H9 (cell line): ENCODE data around the gene TRERF1. TPM values are rescaled to one million over a fixed set of nuclear protein-coding genes. Genes with fewer than 3 reads are reported as not detected.

Experiments used
- DNase-seq: peaks from one replicate; pipeline ENCODE4 v3.0.0-alpha.2; 2017
- H2AFZ ChIP-seq: one replicate; pipeline ENCODE4 v1.6.1; 2013; ENCODE audit warnings: mild to moderate bottlenecking, low read length, control low read depth, moderate library complexity
- H2AK5ac ChIP-seq: 2 replicates; pipeline ENCODE4 v1.6.1; 2013; ENCODE audit warnings: low read length, control low read depth, mixed read lengths; ENCODE audit not compliant: insufficient read length
- H2BK120ac ChIP-seq: one replicate; pipeline ENCODE4 v1.6.1; 2013; ENCODE audit warnings: low read depth, mild to moderate bottlenecking, low read length, control low read depth, inconsistent platforms; ENCODE audit not compliant: poor library complexity, severe bottlenecking
- H2BK12ac ChIP-seq: 2 replicates; pipeline ENCODE4 v1.6.1; 2013; ENCODE audit warnings: low read length, control low read depth, mixed read lengths, low read depth; ENCODE audit not compliant: insufficient read length
- H2BK15ac ChIP-seq: 2 replicates; pipeline ENCODE4 v1.6.1; 2013; ENCODE audit warnings: low read depth, low read length, control low read depth
- H2BK20ac ChIP-seq: one replicate; pipeline ENCODE4 v1.6.1; 2013; ENCODE audit warnings: low read depth, mild to moderate bottlenecking, low read length, control low read depth, inconsistent platforms; ENCODE audit not compliant: poor library complexity, severe bottlenecking
- H2BK5ac ChIP-seq: 2 replicates; pipeline ENCODE4 v1.6.1; 2013; ENCODE audit warnings: low read length, control low read depth, mixed read lengths; ENCODE audit not compliant: insufficient read length
- H3K14ac ChIP-seq: 2 replicates; pipeline ENCODE4 v1.6.1; 2013; ENCODE audit warnings: low read length, control low read depth; ENCODE audit not compliant: insufficient read depth
- H3K18ac ChIP-seq: 2 replicates; pipeline ENCODE4 v1.6.1; 2013; ENCODE audit warnings: low read depth, mild to moderate bottlenecking, mixed read lengths, low read length, control low read depth; ENCODE audit not compliant: insufficient read length
- H3K23ac ChIP-seq: 2 replicates; pipeline ENCODE4 v1.6.1; 2013; ENCODE audit warnings: low read length, control low read depth, mixed read lengths, low read depth; ENCODE audit not compliant: insufficient read length
- H3K23me2 ChIP-seq: 2 replicates; pipeline ENCODE4 v1.6.1; 2013; ENCODE audit warnings: low read depth, mild to moderate bottlenecking, mixed read lengths, low read length, control low read depth; ENCODE audit not compliant: insufficient read length, poor library complexity, severe bottlenecking
- H3K27ac ChIP-seq: 2 replicates; pipeline ENCODE4 v1.5.1; 2013; ENCODE audit warnings: low read length, control low read depth, mixed read lengths, low read depth; ENCODE audit not compliant: insufficient read length
- H3K27me3 ChIP-seq: 2 replicates; pipeline ENCODE4 v1.6.1; 2013; ENCODE audit warnings: low read length, control low read depth, inconsistent platforms; ENCODE audit not compliant: insufficient read depth
- H3K4ac ChIP-seq: 2 replicates; pipeline ENCODE4 v1.6.1; 2013; ENCODE audit warnings: low read depth, mild to moderate bottlenecking, control low read depth, inconsistent platforms, low read length, moderate library complexity
- H3K4me1 ChIP-seq: 2 replicates; pipeline ENCODE4 v1.6.1; 2013; ENCODE audit warnings: low read length, control low read depth, inconsistent platforms; ENCODE audit not compliant: insufficient read depth
- H3K4me2 ChIP-seq: 2 replicates; pipeline ENCODE4 v1.6.1; 2013; ENCODE audit warnings: low read length, control low read depth, mixed read lengths; ENCODE audit not compliant: insufficient read length, insufficient read depth
- H3K56ac ChIP-seq: 2 replicates; pipeline ENCODE4 v1.6.1; 2013; ENCODE audit warnings: low read depth, mild to moderate bottlenecking, mixed read lengths, low read length, control low read depth; ENCODE audit not compliant: insufficient read length
- H3K79me1 ChIP-seq: 2 replicates; pipeline ENCODE4 v1.6.1; 2013; ENCODE audit warnings: low read depth, mild to moderate bottlenecking, moderate library complexity, low read length, control low read depth, inconsistent platforms; ENCODE audit not compliant: insufficient read depth, poor library complexity, severe bottlenecking
- H3K79me2 ChIP-seq: 2 replicates; pipeline ENCODE4 v1.6.1; 2013; ENCODE audit warnings: low read length, control low read depth, inconsistent platforms; ENCODE audit not compliant: insufficient read depth
- H3K9ac ChIP-seq: 2 replicates; pipeline ENCODE4 v1.6.1; 2013; ENCODE audit warnings: low read length, control low read depth, mixed read lengths; ENCODE audit not compliant: insufficient read length; ENCODE audit errors: extremely low read depth
- H3K9me3 ChIP-seq: one replicate; pipeline ENCODE4 v1.6.1; 2013; ENCODE audit warnings: low read depth, low read length, inconsistent platforms; ENCODE audit not compliant: control insufficient read depth
- H3T11ph ChIP-seq: one replicate; pipeline ENCODE4 v1.6.1; 2013; ENCODE audit warnings: mild to moderate bottlenecking, low read length, control low read depth, inconsistent platforms
- H4K20me1 ChIP-seq: one replicate; pipeline ENCODE4 v1.6.1; 2013; ENCODE audit not compliant: control insufficient read depth, insufficient read length, insufficient read depth
- H4K5ac ChIP-seq: 2 replicates; pipeline ENCODE4 v1.6.1; 2013; ENCODE audit warnings: low read depth, mild to moderate bottlenecking, mixed read lengths, low read length, control low read depth; ENCODE audit not compliant: insufficient read length
- H4K8ac ChIP-seq: replicated peaks from 2 replicates; pipeline ENCODE4 v1.6.1; 2013; ENCODE audit warnings: low read length, control low read depth, mixed read lengths, low read depth; ENCODE audit not compliant: insufficient read length
- H4K91ac ChIP-seq: 2 replicates; pipeline ENCODE4 v1.6.1; 2013; ENCODE audit warnings: low read depth, mild to moderate bottlenecking, moderate library complexity, mixed read lengths, low read length, control low read depth; ENCODE audit not compliant: insufficient read length
- H3K27ac Mint-ChIP-seq, 3 experiments: 2 replicates in 2 of 3; 3 replicates in 1 of 3; pipeline ENCODE4 v1.8.0; 2020 to 2021; ENCODE audit warnings: mixed read lengths in 3 of 3, mild to moderate bottlenecking in 1 of 3, moderate library complexity in 1 of 3
- H3K27me3 Mint-ChIP-seq: 2 replicates; pipeline ENCODE4 v1.8.0; 2021; ENCODE audit warnings: low read depth, mild to moderate bottlenecking, moderate library complexity, mixed read lengths
- H3K36me3 Mint-ChIP-seq, 3 experiments: 2 replicates in 2 of 3; 3 replicates in 1 of 3; pipeline ENCODE4 v1.8.0; 2020 to 2021; ENCODE audit warnings: low read depth in 3 of 3, mixed read lengths in 3 of 3; ENCODE audit not compliant: insufficient read depth in 1 of 3
- H3K4me1 Mint-ChIP-seq, 2 experiments: 2 replicates each; pipeline ENCODE4 v1.8.0; 2020; ENCODE audit warnings: mixed read lengths in 2 of 2
- H3K4me3 Mint-ChIP-seq, 2 experiments: 2 replicates in 1 of 2; 3 replicates in 1 of 2; pipeline ENCODE4 v1.8.0; 2020 to 2021; ENCODE audit warnings: mild to moderate bottlenecking in 2 of 2, mixed read lengths in 2 of 2, moderate library complexity in 1 of 2
- H3K9me3 Mint-ChIP-seq, 2 experiments: 2 replicates in 1 of 2; 3 replicates in 1 of 2; pipeline ENCODE4 v1.8.0; 2020; ENCODE audit warnings: mild to moderate bottlenecking in 2 of 2, mixed read lengths in 2 of 2, moderate library complexity in 1 of 2
- WGBS: extraction: QIAGEN DNeasy Blood & Tissue Kit; methylation state at CpG from one replicate; pipeline ENCODE4 v1.1.7; 2013; ENCODE audit warnings: missing lambda C conversion rate, low lambda C conversion rate, mixed read lengths; ENCODE audit not compliant: insufficient read length; ENCODE audit errors: extremely low coverage; 5-methylcytosine and 5-hydroxymethylcytosine counted together
- total RNA-seq: library from RNA; stranded (reverse); gene quantifications from 2 replicates; pipeline ENCODE4 v1.2.1, GENCODE V29; 2021
- TF ChIP-seq, protein P1 (sequence below): fragments of 200-600 bp; sonication (generic); conservative IDR thresholded peaks from 3 replicates; pipeline ENCODE4 v1.8.0; 2021; ENCODE audit warnings: antibody characterized with exemption, mild to moderate bottlenecking

Gene TRERF1
- total RNA-seq, 1 experiment from 2014 or later = 19.7 TPM

DNA sequence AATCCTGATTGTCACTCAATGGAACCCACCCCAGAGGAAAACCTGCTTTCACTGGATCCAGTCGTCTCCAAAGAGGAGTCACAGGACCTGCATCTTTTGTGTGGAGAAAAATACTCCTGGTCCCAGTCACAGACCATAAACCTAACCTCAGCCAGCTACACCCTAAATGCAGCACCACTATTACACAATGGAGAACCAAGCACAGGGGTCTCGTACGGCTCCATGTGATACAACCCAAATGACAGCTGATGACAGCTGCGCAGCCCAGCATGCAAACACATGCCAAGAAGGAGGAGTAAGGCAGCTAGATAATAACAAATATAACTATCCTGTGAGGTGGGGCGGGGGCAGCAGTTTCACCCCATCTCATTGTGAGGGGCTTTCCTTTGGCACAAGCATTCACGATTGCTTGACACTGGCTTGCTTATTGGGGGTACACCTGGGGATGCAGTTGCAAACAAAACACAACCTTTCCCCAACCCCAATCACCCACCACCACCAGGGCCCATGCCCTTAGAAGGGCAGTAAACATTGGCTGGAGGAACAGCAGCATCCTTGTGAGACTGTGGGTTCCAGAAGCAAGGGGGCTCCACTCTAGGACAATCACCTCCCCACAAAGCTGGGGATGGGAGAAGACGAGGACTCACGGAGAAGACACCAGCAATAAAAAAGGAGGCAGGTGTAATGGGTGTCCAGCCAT lies 51.5 kb downstream of the TRERF1 start:
- H3K4ac ChIP-seq = no peak overlapping the region
- H2BK120ac ChIP-seq = no peak overlapping the region
- no peak overlapping the region for H3K56ac ChIP-seq
- no peak for DNase-seq
- Mint-ChIP-seq H3K27ac (no peak overlapping the region), H3K27me3 (no peaks in the 10 kb centered on the region), H3K4me1 (peaks cover 48 to 57% of the 10 kb centered on the region in 2 experiments), H3K36me3 (no peaks in the 10 kb centered on the region), H3K4me3 (no peak overlapping the region), H3K9me3 (no peaks in the 10 kb centered on the region)
- no peak overlapping the region for H3K23ac ChIP-seq
- no peak overlapping the region for H4K5ac ChIP-seq
- H3K27ac ChIP-seq = no peak overlapping the region
- H3K27me3 ChIP-seq = no peaks in the 10 kb centered on the region
- no peak overlapping the region for H4K91ac ChIP-seq
- TF ChIP-seq, protein P1, sequence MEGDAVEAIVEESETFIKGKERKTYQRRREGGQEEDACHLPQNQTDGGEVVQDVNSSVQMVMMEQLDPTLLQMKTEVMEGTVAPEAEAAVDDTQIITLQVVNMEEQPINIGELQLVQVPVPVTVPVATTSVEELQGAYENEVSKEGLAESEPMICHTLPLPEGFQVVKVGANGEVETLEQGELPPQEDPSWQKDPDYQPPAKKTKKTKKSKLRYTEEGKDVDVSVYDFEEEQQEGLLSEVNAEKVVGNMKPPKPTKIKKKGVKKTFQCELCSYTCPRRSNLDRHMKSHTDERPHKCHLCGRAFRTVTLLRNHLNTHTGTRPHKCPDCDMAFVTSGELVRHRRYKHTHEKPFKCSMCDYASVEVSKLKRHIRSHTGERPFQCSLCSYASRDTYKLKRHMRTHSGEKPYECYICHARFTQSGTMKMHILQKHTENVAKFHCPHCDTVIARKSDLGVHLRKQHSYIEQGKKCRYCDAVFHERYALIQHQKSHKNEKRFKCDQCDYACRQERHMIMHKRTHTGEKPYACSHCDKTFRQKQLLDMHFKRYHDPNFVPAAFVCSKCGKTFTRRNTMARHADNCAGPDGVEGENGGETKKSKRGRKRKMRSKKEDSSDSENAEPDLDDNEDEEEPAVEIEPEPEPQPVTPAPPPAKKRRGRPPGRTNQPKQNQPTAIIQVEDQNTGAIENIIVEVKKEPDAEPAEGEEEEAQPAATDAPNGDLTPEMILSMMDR = no peak
- H3K4me1 ChIP-seq = peaks cover 12% of the 10 kb centered on the region
- peaks cover 19% of the 10 kb centered on the region for H3K79me1 ChIP-seq
- no peak overlapping the region for H4K8ac ChIP-seq
- H2AK5ac ChIP-seq = no peak overlapping the region
- no peak overlapping the region for H2AFZ ChIP-seq
- H2BK15ac ChIP-seq = no peak overlapping the region
- H3K23me2 ChIP-seq = no peaks in the 10 kb centered on the region
- no peak overlapping the region for H3K4me2 ChIP-seq
- no peak overlapping the region for H3T11ph ChIP-seq
- no peak overlapping the region for H2BK5ac ChIP-seq
- no peak overlapping the region for H2BK20ac ChIP-seq
- H3K9me3 ChIP-seq = no peaks in the 10 kb centered on the region
- peaks cover 2% of the 10 kb centered on the region for H4K20me1 ChIP-seq
- H3K14ac ChIP-seq = no peak overlapping the region
- H3K9ac ChIP-seq = no peak overlapping the region
- no peak overlapping the region for H3K18ac ChIP-seq
- WGBS = no CpG with 5 or more reads among the region's 8 CpGs
- H2BK12ac ChIP-seq = no peak overlapping the region
- H3K79me2 ChIP-seq = peaks cover 16% of the 10 kb centered on the region; the same call in 1 of the 2 replicates
